Skin epidermis (tissue), 12 donors: Measurements from ENCODE around the gene TLE1.
A peak's percentile ranks its signal among the peaks of the same experiment; 100 is the strongest.
"Not testable (repeated sequence)": the region's sequence is repeated elsewhere in the genome, so short reads cannot be mapped to it uniquely, and the experiment has no call there.

Experiments
- H3K27ac ChIP-seq, 21 experiments: fragments of 200-600 bp; sonication (generic) in 11 of 21; one replicate each; pipeline ENCODE4 v1.5.0; 2020; ENCODE audit warnings: mild to moderate bottlenecking in 3 of 21, inconsistent platforms in 2 of 21, moderate library complexity in 2 of 21
- H3K4me3 ChIP-seq, 7 experiments: fragments of 200-600 bp; sonication (generic) in 2 of 7; one replicate each; pipeline ENCODE4 v1.5.0; 2020; ENCODE audit warnings: inconsistent platforms in 2 of 7, mild to moderate bottlenecking in 2 of 7, moderate library complexity in 1 of 7

Gene TLE1

GRCh38 chr9:81606261-81606660 lies 83.1 kb downstream of the TLE1 start:
- H3K4me3 ChIP-seq, result not testable (repeated sequence)

GRCh38 chr9:81605170-81605670 lies 84.1 kb downstream of the TLE1 start:
- H3K4me3 ChIP-seq, result no peak overlapping the region
- no peak overlapping the region for H3K27ac ChIP-seq

More at GRCh38 chr9:81606261-81606660, 83.1 kb downstream of the TLE1 start:
- not testable (repeated sequence) for H3K27ac ChIP-seq

- Histone ChIP-seq H3K4me3 (no peak overlapping the region), H3K27ac (no peak overlapping the region)
Observed at GRCh38 chr9:81604306-81605169, 84.8 kb downstream of the TLE1 start.

GRCh38 chr9:81602887-81603680 lies 86.3 kb downstream of the TLE1 start:
- H3K27ac ChIP-seq, result no peak overlapping the region
- no peak overlapping the region for H3K4me3 ChIP-seq

GRCh38 chr9:81601639-81602623 lies 87.4 kb downstream of the TLE1 start:
- no peak overlapping the region for H3K4me3 ChIP-seq
- no peak overlapping the region for H3K27ac ChIP-seq

- Histone ChIP-seq H3K27ac (no peak overlapping the region), H3K4me3 (no peak overlapping the region)
Observed at GRCh38 chr9:81600631-81601030, 88.7 kb downstream of the TLE1 start.

DNA sequence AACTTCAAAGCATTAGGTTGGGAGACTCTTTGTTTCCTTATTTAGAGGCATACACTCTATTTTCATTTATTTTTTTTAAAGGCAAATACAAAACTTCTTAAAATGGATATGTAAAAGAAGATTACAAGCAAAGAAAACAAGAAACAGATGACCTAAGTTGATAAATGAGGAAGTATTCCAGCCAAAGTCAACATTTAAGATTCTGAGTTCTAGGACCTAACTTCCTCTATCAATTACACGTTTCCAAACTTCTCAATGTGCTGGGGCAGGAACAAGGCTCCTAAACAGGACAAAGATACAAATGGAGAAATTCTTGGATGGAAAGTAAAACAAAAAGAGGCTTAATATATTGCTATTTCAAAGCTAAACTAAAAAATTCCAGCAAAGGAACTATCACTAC lies 89.5 kb downstream of the TLE1 start:
- Histone ChIP-seq H3K27ac (no peak overlapping the region), H3K4me3 (no peak overlapping the region)

GRCh38 chr9:81598811-81599210 lies 90.5 kb downstream of the TLE1 start:
- no peak overlapping the region for H3K27ac ChIP-seq

GRCh38 chr9:81598123-81598497 lies 91.2 kb downstream of the TLE1 start:
- H3K4me3 ChIP-seq, result no peak overlapping the region
- no peak overlapping the region for H3K27ac ChIP-seq

More at GRCh38 chr9:81598811-81599210, 90.5 kb downstream of the TLE1 start:
- H3K4me3 ChIP-seq, result no peak overlapping the region

- Histone ChIP-seq H3K27ac (no peak overlapping the region), H3K4me3 (no peak overlapping the region)
Observed at GRCh38 chr9:81597419-81598122, 91.8 kb downstream of the TLE1 start.

DNA sequence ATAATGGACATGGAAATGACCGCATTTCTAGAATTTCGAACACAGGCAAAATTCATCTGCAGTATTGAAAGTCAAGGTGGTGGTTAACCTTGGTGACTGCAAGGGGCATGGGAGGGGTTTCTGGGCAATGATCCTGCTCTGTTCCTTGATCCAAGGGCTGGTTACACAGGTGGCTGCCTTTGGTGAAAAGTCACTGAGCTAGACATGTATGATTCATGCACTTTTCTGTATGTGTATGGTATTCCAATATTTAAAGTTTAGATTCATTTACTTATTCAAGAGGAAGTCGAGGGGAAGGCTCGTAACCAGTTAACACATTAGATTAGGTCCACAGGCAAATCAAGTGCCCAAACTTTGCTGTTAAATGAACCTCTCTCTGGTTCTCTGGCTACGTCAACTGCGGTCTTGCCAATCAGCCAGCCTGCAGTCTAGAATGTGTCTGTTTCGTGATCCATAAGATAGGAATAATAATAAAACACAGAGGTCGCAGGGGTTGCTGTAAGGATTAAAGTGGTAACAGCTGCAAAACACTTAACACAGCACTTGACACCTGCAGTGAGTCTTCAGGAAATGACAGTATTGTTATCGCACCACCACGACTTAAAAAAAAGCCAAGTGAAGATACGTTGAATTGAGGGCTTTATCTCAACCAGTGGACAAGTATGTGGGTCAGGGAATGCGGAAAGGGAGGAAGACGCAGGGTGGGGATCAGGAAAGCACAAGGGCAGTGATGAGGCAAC lies 92.5 kb downstream of the TLE1 start:
- H3K4me3 ChIP-seq, result no peak overlapping the region
- H3K27ac ChIP-seq, result no peak overlapping the region

GRCh38 chr9:81595887-81596543 lies 93.3 kb downstream of the TLE1 start:
- H3K4me3 ChIP-seq, result no peak overlapping the region
- no peak overlapping the region for H3K27ac ChIP-seq

GRCh38 chr9:81595293-81595692 lies 94.1 kb downstream of the TLE1 start:
- not testable (repeated sequence) for H3K4me3 ChIP-seq, H3K27ac ChIP-seq

GRCh38 chr9:81594415-81594814 lies 94.9 kb downstream of the TLE1 start:
- H3K4me3 ChIP-seq, result no peak overlapping the region
- no peak overlapping the region for H3K27ac ChIP-seq

GRCh38 chr9:81592887-81593266 lies 96.5 kb downstream of the TLE1 start:
- H3K4me3 ChIP-seq, result no peak overlapping the region
- H3K27ac ChIP-seq, result peak overlapping the region in 1 of 21 experiments; percentile 10

- H3K4me3 ChIP-seq, result no peak overlapping the region
- H3K27ac ChIP-seq, result no peak overlapping the region
Observed at GRCh38 chr9:81591791-81592190, 97.6 kb downstream of the TLE1 start.

GRCh38 chr9:81590688-81591087 lies 98.7 kb downstream of the TLE1 start:
- Histone ChIP-seq H3K4me3 (no peak overlapping the region), H3K27ac (no peak overlapping the region)

GRCh38 chr9:81589819-81590218 lies 99.5 kb downstream of the TLE1 start:
- no peak overlapping the region for H3K4me3 ChIP-seq
- H3K27ac ChIP-seq, result peak overlapping the region in 1 of 21 experiments; percentile 9
